ENCODE results near the gene RADIL.

The RADIL gene

DNA sequence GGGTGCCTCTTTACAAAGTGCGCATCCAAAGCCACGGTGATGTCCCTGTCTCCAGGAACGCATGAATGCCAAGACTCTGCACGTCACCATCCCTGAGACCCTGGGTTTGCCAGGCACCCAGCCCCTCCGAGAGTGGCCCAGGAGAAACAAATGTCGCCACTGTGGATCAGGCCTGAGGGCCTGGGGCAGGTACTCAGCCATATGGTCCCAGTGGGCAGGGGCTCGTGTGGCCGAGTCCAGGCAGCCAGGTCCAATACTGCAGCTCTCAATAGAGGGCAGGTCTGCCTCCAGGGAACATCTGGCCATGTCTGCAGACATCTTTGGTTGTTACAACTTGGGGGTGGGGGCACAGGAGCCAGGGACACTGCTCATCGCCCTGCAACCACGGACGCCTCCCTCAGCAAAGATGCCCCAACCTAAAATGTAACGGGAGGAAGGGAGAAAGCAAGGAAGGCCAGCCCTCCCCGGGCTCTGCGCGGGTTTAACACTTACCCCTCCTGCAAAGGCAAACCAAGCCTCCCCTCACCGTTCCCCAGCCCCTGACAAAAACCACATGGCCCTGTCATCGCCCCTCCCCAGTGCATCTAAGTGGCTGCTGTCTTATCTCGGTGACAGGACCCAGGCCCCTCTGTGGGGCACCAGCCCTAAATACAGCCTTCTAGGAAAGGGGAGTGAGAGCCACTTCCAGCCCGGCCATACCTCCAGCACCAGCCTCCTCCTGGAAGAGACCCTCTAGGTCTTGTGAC, 11.4 kb downstream of the RADIL start:
- H3K4me3 ChIP-seq (ENCODE audit: low read length): no peak overlapping the region
- no peak for DNase-seq (ENCODE audit: low read depth)
- TF ChIP-seq, protein P1, sequence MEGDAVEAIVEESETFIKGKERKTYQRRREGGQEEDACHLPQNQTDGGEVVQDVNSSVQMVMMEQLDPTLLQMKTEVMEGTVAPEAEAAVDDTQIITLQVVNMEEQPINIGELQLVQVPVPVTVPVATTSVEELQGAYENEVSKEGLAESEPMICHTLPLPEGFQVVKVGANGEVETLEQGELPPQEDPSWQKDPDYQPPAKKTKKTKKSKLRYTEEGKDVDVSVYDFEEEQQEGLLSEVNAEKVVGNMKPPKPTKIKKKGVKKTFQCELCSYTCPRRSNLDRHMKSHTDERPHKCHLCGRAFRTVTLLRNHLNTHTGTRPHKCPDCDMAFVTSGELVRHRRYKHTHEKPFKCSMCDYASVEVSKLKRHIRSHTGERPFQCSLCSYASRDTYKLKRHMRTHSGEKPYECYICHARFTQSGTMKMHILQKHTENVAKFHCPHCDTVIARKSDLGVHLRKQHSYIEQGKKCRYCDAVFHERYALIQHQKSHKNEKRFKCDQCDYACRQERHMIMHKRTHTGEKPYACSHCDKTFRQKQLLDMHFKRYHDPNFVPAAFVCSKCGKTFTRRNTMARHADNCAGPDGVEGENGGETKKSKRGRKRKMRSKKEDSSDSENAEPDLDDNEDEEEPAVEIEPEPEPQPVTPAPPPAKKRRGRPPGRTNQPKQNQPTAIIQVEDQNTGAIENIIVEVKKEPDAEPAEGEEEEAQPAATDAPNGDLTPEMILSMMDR (conservative IDR thresholded peaks at IDR 0.05; ENCODE audit: low read depth, low read length): no peak

DNA sequence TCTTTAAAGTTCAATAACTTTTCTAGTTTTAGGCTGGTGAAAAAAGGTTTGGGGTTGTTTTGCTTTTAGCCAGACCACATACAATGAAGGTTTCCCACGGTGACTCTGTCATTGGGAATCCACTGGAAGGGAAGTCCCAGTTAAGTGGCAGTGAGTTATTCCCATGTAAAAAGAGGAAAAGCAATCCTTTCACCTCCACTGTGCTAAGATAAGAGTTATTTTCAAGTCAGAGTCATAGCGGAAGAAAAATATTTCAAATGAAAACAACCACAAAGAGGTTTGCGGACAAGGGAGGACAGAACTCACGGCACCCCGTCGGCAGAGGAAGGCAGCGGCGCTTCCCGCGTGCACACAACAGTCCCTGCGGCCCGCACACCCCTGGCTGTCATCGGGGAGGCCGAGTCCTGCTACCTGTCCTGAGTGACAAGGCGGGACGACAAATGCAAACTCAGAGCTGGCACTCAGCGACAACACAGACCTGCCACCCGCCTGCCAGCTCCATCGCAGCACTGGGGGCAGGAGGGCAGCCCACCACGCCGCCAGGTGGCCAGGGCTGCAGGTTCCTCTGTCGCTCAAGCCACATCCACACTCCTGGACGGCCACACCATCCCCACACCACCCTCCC, 12.3 kb downstream of the RADIL start:
- TF ChIP-seq, protein P1 (conservative IDR thresholded peaks at IDR 0.05; ENCODE audit: low read depth, low read length): no peak
- H3K4me3 ChIP-seq (ENCODE audit: low read length): no peak overlapping the region
- no peak for DNase-seq (ENCODE audit: low read depth)

DNA sequence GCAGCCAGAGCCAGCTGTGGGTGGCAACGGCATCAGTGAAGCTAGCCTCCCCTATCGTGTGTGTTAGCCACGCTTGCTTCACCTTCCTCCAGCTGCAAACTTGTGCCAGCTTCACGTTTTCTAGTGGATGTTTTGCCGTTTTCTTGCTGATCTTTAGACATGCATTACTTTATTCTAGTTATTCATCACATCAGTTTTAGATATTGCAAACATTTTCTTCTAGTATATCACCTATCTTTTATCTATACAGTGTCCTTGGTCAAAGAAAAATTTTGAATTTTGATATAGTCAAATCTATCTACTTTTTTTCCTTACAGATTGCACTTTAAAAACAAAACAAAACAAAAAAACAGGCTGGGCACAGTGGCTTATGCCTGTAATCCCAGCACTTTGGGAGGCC, 15.0 kb downstream of the RADIL start:
- DNase-seq (ENCODE audit: low read depth): no peak
- TF ChIP-seq, protein P1 (conservative IDR thresholded peaks at IDR 0.05; ENCODE audit: low read depth, low read length): no peak
- H3K4me3 ChIP-seq (ENCODE audit: low read length): no peak overlapping the region

DNA sequence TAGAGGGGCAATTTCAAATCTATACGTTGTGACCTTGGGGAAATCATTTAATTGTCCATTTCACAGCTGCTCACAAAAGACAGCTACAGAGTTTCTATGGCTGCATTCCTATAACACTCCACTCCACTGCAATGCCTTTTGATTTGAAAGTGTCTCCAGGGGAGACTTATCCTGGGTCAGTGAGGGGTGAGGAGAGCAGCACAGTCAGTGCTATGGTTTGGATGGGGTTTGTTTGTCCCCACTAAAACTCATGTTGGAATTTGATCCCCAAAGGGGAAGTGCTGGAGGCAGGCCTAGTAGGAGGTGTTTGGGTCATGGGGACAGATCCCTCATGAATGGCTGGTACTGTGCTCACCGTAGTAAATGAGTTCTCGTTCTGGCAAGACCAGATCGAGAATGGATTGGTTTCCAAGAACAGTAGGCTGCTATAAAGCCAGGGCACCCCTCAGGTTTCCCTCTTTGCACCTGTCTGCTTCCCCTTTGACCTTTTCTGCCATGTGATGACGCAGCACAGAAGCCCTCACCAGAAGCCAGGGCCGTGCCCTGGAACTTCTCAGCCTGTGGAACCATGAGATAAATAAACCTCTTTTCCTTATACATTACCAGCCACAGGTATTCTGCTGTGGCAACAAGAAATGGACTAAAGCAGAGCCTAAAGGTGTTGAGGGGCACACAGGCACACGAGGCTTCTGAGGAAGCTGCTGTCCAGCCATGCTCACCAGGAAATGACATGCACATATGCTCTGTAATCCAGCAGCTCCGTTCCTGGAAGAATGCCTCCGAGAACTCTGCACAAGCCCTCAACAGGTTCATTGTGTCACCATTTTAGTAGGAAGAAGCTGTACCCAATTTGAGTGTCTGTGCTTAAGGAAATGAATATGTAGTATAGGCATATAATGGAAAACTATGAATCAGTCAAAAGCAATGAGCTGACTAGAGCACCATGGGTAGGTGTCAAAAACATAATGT, 16.7 kb downstream of the RADIL start:
- TF ChIP-seq, protein P1 (conservative IDR thresholded peaks at IDR 0.05; ENCODE audit: low read depth, low read length): no peak
- DNase-seq (ENCODE audit: low read depth): no peak
- H3K4me3 ChIP-seq (ENCODE audit: low read length): no peak overlapping the region

DNA sequence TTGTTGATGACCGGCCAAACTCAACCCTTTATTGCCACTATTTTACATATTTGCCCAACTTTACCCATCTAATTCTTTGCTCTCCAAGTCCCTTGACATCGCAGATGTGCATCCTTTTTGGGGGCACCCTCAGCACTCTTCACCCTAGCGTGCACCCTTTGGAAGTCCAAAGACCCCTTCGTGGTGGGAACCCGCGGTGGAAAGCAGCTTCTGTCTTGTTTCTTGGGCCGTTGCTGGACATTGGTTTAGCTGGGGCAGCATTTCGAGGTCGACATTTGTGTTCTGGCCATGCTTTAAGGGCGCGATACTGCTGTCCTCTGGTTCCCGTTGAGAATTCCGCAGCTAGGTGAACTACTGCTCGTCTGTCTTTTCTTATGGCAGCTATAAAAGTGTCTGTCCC, 21.4 kb downstream of the RADIL start:
- H3K4me3 ChIP-seq (ENCODE audit: low read length): peak overlapping the region; percentile 48

DNA sequence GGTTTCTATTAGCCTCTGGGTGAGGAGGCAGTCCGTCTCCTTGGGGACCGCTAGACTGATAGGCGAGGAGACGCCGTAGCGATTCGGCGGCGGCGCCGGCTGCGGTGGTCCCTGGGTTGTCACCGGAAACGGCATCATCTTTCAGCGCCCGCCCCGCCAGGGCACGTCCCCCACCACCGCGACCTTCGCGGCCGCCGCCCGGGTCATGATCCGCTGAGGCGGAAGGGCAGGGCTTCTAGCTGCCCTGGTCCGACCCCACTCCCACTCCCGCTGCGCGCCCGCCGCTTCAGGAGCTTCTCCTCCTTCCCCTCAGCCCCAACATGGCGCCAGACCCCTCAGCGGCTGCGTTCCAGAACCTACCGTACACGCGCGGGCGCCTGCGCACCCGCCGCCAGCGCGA, 21.8 kb downstream of the RADIL start, which contains the start of gene PAPOLB:
Gene PAPOLB (minus strand): TSS at position 358 of the 400 bp plus-strand sequence. CDS start 220 bp downstream, at position 138.
- TF ChIP-seq, protein P1 (conservative IDR thresholded peaks at IDR 0.05; ENCODE audit: low read depth, low read length): no peak
- no peak for DNase-seq (ENCODE audit: low read depth)
- peak within 1 kb of the TSS; percentile 48 for H3K4me3 ChIP-seq (ENCODE audit: low read length)

More for the DNA sequence above, 21.4 kb downstream of the RADIL start:
- TF ChIP-seq, protein P1 (conservative IDR thresholded peaks at IDR 0.05; ENCODE audit: low read depth, low read length): no peak
- DNase-seq (ENCODE audit: low read depth): no peak
